GM23338 (cell line): Measurements from ENCODE around the gene EXOC3L1. TPM values are rescaled to one million over a fixed set of nuclear protein-coding genes. Genes with fewer than 3 reads are reported as not detected.

ENCODE experiments used
- ATAC-seq: fragments of 200-7000 bp; cut with Tn5 transposase; 3 replicates; pipeline ENCODE4 v1.9.1; 2020
- DNase-seq: peaks from one replicate; pipeline ENCODE4 v3.0.0-alpha.2; 2015; ENCODE audit warnings: low spot score
- H2AFZ ChIP-seq: fragments of 200-600 bp; sonication (generic); 2 replicates; pipeline ENCODE4 v1.8.0; 2016; ENCODE audit warnings: antibody characterized with exemption, mild to moderate bottlenecking, moderate library complexity
- H3F3A ChIP-seq: fragments of 200-600 bp; sonication (generic); replicated peaks from 2 replicates; pipeline ENCODE4 v1.8.0; 2017; ENCODE audit warnings: antibody characterized with exemption, mixed run types, low read depth
- H3K27ac ChIP-seq: fragments of 200-600 bp; sonication (generic); 2 replicates; pipeline ENCODE4 v1.6.1; 2016; ENCODE audit warnings: low read depth
- H3K27me3 ChIP-seq: fragments of 200-600 bp; sonication (generic); 2 replicates; pipeline ENCODE4 v1.8.0; 2016; ENCODE audit warnings: mild to moderate bottlenecking, mixed run types, moderate library complexity; ENCODE audit not compliant: insufficient read depth
- H3K36me3 ChIP-seq: fragments of 200-600 bp; sonication (generic); 2 replicates; pipeline ENCODE4 v1.8.0; 2016; ENCODE audit warnings: mild to moderate bottlenecking; ENCODE audit not compliant: insufficient read depth
- H3K4me1 ChIP-seq: fragments of 200-600 bp; sonication (generic); 2 replicates; pipeline ENCODE4 v1.8.0; 2016; ENCODE audit warnings: mild to moderate bottlenecking, moderate library complexity; ENCODE audit not compliant: insufficient read depth
- H3K4me2 ChIP-seq: fragments of 200-600 bp; sonication (generic); 2 replicates; pipeline ENCODE4 v1.7.1; 2017; ENCODE audit warnings: mixed run types
- H3K4me3 ChIP-seq: fragments of 200-600 bp; sonication (generic); 2 replicates; pipeline ENCODE4 v1.6.1; 2016; ENCODE audit warnings: mixed run types
- H3K79me2 ChIP-seq: fragments of 200-600 bp; sonication (generic); replicated peaks from 2 replicates; pipeline ENCODE4 v1.8.0; 2017; ENCODE audit warnings: mild to moderate bottlenecking; ENCODE audit not compliant: insufficient read depth
- H3K9me2 ChIP-seq: fragments of 200-600 bp; sonication (generic); 2 replicates; pipeline ENCODE4 v1.8.0; 2017; ENCODE audit not compliant: insufficient read depth
- H4K20me1 ChIP-seq: fragments of 200-600 bp; sonication (generic); replicated peaks from 2 replicates; pipeline ENCODE4 v1.8.0; 2017; ENCODE audit warnings: mild to moderate bottlenecking; ENCODE audit not compliant: insufficient read depth
- H3K27ac Mint-ChIP-seq: 2 replicates; pipeline ENCODE4 v1.8.0; 2020; ENCODE audit warnings: inconsistent platforms, mild to moderate bottlenecking, moderate library complexity, mixed read lengths
- H3K27me3 Mint-ChIP-seq: 3 replicates; pipeline ENCODE4 v1.8.0; 2022; ENCODE audit warnings: low read depth, mild to moderate bottlenecking, moderate library complexity, mixed read lengths, inconsistent platforms; ENCODE audit not compliant: insufficient read depth, poor library complexity
- H3K36me3 Mint-ChIP-seq: 3 replicates; pipeline ENCODE4 v1.8.0; 2021; ENCODE audit warnings: low read depth, mild to moderate bottlenecking, inconsistent platforms, moderate library complexity, mixed read lengths
- H3K4me1 Mint-ChIP-seq: 3 replicates; pipeline ENCODE4 v1.8.0; 2020; ENCODE audit warnings: mild to moderate bottlenecking, inconsistent platforms, mixed read lengths
- H3K4me3 Mint-ChIP-seq: 3 replicates; pipeline ENCODE4 v1.8.0; 2021; ENCODE audit warnings: moderate library complexity, mild to moderate bottlenecking, inconsistent platforms, mixed read lengths
- H3K9me3 Mint-ChIP-seq: 3 replicates; pipeline ENCODE4 v1.8.0; 2020; ENCODE audit warnings: moderate library complexity, mild to moderate bottlenecking, inconsistent platforms, mixed read lengths
- CREB1 ChIP-seq: fragments of 250-450 bp; sonication (Bioruptor Pico); IDR thresholded peaks from 2 replicates; pipeline ENCODE4 v1.5.0; 2020; ENCODE audit warnings: low read depth, mild to moderate bottlenecking, moderate library complexity
- EZH2 ChIP-seq: fragments of 200-600 bp; sonication (generic); IDR thresholded peaks from one replicate; pipeline ENCODE4 v1.8.0; 2017; ENCODE audit warnings: antibody characterized with exemption, mild to moderate bottlenecking, low read depth; ENCODE audit not compliant: unreplicated experiment
- EZH2phosphoT487 ChIP-seq: fragments of 200-600 bp; sonication (generic); IDR thresholded peaks from one replicate; pipeline ENCODE4 v1.8.1; 2018; ENCODE audit warnings: antibody characterized with exemption; ENCODE audit not compliant: unreplicated experiment
- JUNB ChIP-seq: IDR thresholded peaks from one replicate; pipeline ENCODE4 v1.6.1; 2016; ENCODE audit warnings: antibody characterized with exemption; ENCODE audit not compliant: unreplicated experiment
- NANOG ChIP-seq: IDR thresholded peaks from 2 replicates; pipeline ENCODE4 v1.6.1; 2016; ENCODE audit warnings: antibody characterized with exemption, borderline replicate concordance
- POLR2AphosphoS5 ChIP-seq: IDR thresholded peaks from 2 replicates; pipeline ENCODE4 v1.6.1; 2016; ENCODE audit warnings: antibody characterized with exemption, low read depth
- REST ChIP-seq: IDR thresholded peaks from one replicate; pipeline ENCODE4 v1.6.1; 2018; ENCODE audit warnings: antibody characterized with exemption; ENCODE audit not compliant: unreplicated experiment
- STAT1 ChIP-seq: IDR thresholded peaks from one replicate; pipeline ENCODE4 v1.6.1; 2016; ENCODE audit warnings: antibody characterized with exemption; ENCODE audit not compliant: unreplicated experiment
- ZNF114 ChIP-seq: fragments of 250-450 bp; sonication (Bioruptor Pico); IDR thresholded peaks from 2 replicates; pipeline ENCODE4 v1.5.0; 2020; ENCODE audit warnings: mild to moderate bottlenecking, moderate library complexity
- ZNF331 ChIP-seq: fragments of 250-450 bp; sonication (Bioruptor Pico); IDR thresholded peaks from 2 replicates; pipeline ENCODE4 v1.5.0; 2020; ENCODE audit warnings: low read depth, mild to moderate bottlenecking, moderate library complexity
- polyA plus RNA-seq: library from polyadenylated mRNA; unstranded; fragments of >200 nt; fragmentation: Nextera tagmentation; extraction: Ambion mirVana; gene quantifications from 2 replicates; pipeline ENCODE4 v1.2.1, GENCODE V29; 2016
- total RNA-seq: library from RNA; depleted of rRNA; stranded (reverse); fragments of >200 nt; shearing (Covaris generic); gene quantifications from 2 replicates; pipeline ENCODE4 v1.2.3, GENCODE V29; 2014

The EXOC3L1 gene
- total and polyA plus RNA-seq, 2 experiments from 2014 or later = 1.1 to 2.3 TPM

DNA sequence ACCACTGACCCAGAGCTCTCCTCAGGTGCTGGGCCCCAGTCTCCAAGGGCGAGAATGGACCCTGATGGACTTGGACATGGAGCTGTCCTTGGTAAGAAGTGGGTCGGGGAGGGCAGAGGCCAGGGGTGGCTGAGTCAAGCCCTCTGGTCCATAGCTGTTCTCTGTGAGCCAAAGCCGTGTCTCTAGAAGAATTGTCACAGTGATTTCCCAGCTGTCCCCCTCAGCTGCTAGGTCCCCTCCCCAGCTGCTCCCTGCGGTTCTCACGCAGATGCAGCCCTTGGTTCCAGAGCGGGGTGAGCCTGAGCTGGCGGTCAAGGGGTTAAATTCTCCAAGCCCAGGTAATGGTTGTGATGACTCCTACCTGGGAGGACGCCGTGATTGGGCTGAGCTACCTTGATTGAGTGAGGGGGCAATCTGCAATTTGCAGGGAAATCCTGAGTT lies 20.9 kb downstream of the EXOC3L1 start:
- peak; percentile 37 for TF ChIP-seq EZH2
- peak; percentile 63 for TF ChIP-seq REST
- no peak for TF ChIP-seq CREB1 (CRISPR knock-in tag)
- peak; percentile 76 for DNase-seq
- no peak overlapping the region for H3K27ac ChIP-seq
- peak; percentile 9 for ATAC-seq
- H3K79me2 ChIP-seq = no peaks in the 10 kb centered on the region
- H3K4me1 ChIP-seq = peaks cover 28% of the 10 kb centered on the region
- peak overlapping the region; percentile 69 for H3K4me3 ChIP-seq
- H2AFZ ChIP-seq = 0 out of 2 replicates have a peak overlapping the region, but pooled peaks have one; percentile 56
- peaks cover 6% of the 10 kb centered on the region for H4K20me1 ChIP-seq
- H3K36me3 ChIP-seq = no peaks in the 10 kb centered on the region
- peaks cover 95% of the 10 kb centered on the region for H3K27me3 Mint-ChIP-seq
- H3F3A ChIP-seq = 0 out of 2 replicates have a peak, but pooled peaks cover 16% of the 10 kb centered on the region
- H3K4me2 ChIP-seq = peak overlapping the region; percentile 97
- H3K9me3 Mint-ChIP-seq = no peaks in the 10 kb centered on the region; the same call in 2 of the 3 replicates
- no peak overlapping the region for H3K27ac Mint-ChIP-seq
- peaks cover 46% of the 10 kb centered on the region for H3K4me1 Mint-ChIP-seq
- peak overlapping the region; percentile 79 for H3K4me3 Mint-ChIP-seq
- no peaks in the 10 kb centered on the region; the same call in 2 of the 3 replicates for H3K36me3 Mint-ChIP-seq
- H3K27me3 ChIP-seq = peaks cover 97% of the 10 kb centered on the region
- H3K9me2 ChIP-seq = no peaks in the 10 kb centered on the region

GRCh38 chr16:67167588-67167987 lies 22.3 kb downstream of the EXOC3L1 start:
- H2AFZ ChIP-seq = no peak overlapping the region
- H3K79me2 ChIP-seq = no peaks in the 10 kb centered on the region
- Mint-ChIP-seq H3K9me3 (no peaks in the 10 kb centered on the region), H3K36me3 (no peaks in the 10 kb centered on the region), H3K4me3 (no peak overlapping the region; the same call in 2 of the 3 replicates), H3K27me3 (peaks cover 95% of the 10 kb centered on the region), H3K27ac (no peak overlapping the region), H3K4me1 (peaks cover 35% of the 10 kb centered on the region)
- TF ChIP-seq ZNF114 (CRISPR knock-in tag) (no peak), NANOG (no peak), ZNF331 (CRISPR knock-in tag) (no peak), JUNB (no peak), POLR2AphosphoS5 (no peak), EZH2phosphoT487 (no peak), STAT1 (no peak), REST (no peak)
- H3K27ac ChIP-seq = no peak overlapping the region
- DNase-seq (no peak), ATAC-seq (no peak)
- no peaks in the 10 kb centered on the region for H3K9me2 ChIP-seq
- peaks cover 21% of the 10 kb centered on the region for H3K4me1 ChIP-seq
- H4K20me1 ChIP-seq = no peaks in the 10 kb centered on the region; the same call in 1 of the 2 replicates
- peaks cover 97% of the 10 kb centered on the region for H3K27me3 ChIP-seq
- H3F3A ChIP-seq = peaks cover 9% of the 10 kb centered on the region; the same call in 1 of the 2 replicates
- no peak overlapping the region for H3K4me3 ChIP-seq
- H3K4me2 ChIP-seq = no peak overlapping the region
- no peaks in the 10 kb centered on the region for H3K36me3 ChIP-seq
